Measurements from ENCODE around the gene MRGPRX2.

The MRGPRX2 gene

DNA sequence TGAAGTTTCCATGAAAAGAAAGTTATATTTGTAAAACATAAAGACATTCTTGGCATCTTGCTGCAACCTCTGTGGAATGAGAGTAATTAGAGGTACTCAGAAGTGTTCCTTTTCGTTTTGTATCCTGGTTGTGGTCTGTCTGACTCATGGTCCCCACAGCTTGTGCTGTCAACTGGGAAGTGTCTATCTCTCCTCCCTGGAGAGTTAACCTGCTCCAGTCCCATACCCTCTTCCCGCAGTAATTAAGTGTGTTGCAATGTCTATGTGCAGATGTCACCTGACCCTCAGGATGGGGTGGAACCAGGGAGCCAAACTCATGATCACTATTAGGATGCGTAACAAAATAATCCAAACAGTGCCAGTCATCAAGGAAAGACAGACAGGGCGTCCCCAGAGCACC, 33.5 kb upstream of the MRGPRX2 start:
- no peaks in the 10 kb centered on the region for H3K36me3 ChIP-seq (ENCODE audit: control insufficient read depth, low read length)
- TF ChIP-seq, protein P1, sequence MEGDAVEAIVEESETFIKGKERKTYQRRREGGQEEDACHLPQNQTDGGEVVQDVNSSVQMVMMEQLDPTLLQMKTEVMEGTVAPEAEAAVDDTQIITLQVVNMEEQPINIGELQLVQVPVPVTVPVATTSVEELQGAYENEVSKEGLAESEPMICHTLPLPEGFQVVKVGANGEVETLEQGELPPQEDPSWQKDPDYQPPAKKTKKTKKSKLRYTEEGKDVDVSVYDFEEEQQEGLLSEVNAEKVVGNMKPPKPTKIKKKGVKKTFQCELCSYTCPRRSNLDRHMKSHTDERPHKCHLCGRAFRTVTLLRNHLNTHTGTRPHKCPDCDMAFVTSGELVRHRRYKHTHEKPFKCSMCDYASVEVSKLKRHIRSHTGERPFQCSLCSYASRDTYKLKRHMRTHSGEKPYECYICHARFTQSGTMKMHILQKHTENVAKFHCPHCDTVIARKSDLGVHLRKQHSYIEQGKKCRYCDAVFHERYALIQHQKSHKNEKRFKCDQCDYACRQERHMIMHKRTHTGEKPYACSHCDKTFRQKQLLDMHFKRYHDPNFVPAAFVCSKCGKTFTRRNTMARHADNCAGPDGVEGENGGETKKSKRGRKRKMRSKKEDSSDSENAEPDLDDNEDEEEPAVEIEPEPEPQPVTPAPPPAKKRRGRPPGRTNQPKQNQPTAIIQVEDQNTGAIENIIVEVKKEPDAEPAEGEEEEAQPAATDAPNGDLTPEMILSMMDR (IDR thresholded peaks at IDR 0.05; ENCODE audit: low read depth, low read length, poor library complexity, severe bottlenecking): no peak
- no peak for TF ChIP-seq EZH2phosphoT487 (IDR thresholded peaks at IDR 0.05; ENCODE audit: borderline replicate concordance, low read length)
- H3K27me3 ChIP-seq (ENCODE audit: control insufficient read depth, low read length): peaks cover 13% of the 10 kb centered on the region; the same call in 1 of the 2 replicates
- H3K4me3 ChIP-seq (ENCODE audit: low read length): no peak overlapping the region
- no peak overlapping the region for H3K4me2 ChIP-seq (ENCODE audit: low read length)
- H3K9me2 ChIP-seq (replicated peaks; ENCODE audit: control insufficient read depth, low read length): no peaks in the 10 kb centered on the region
- H4K20me1 ChIP-seq (ENCODE audit: control insufficient read depth, insufficient read depth, low read depth, low read length): no peaks in the 10 kb centered on the region
- no peaks in the 10 kb centered on the region for H3K4me1 ChIP-seq (ENCODE audit: control insufficient read depth, low read length)
- no peaks in the 10 kb centered on the region for H3K79me2 ChIP-seq (ENCODE audit: control insufficient read depth, low read length)
- H3K9me3 ChIP-seq (ENCODE audit: control insufficient read depth, insufficient read depth, low read length): no peaks in the 10 kb centered on the region
- no peak overlapping the region for H3K27ac ChIP-seq (ENCODE audit: low read depth, low read length)
- no peaks in the 10 kb centered on the region for H3F3A ChIP-seq (ENCODE audit: control insufficient read depth, insufficient read depth)

DNA sequence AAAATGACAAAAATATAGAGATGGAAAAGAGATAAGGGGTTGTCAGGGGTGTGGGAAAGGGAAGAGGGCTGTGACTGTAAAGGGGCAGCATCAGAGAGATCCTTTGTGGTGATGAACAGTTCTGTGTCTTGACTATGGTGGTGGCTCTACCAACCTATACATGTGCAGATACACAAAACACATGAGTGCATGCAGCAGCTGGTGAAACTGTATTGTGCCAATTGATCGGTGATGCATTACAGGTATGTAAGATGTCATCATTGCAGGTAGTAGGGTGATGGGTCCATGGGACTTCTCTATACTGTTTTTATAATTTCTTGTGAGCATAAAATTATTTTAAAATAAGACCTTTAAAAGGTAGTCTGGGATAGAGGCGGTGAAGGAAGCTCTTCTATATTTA, 32.3 kb upstream of the MRGPRX2 start:
- no peaks in the 10 kb centered on the region for H3K9me2 ChIP-seq (replicated peaks; ENCODE audit: control insufficient read depth, low read length)
- H3K79me2 ChIP-seq (ENCODE audit: control insufficient read depth, low read length): no peaks in the 10 kb centered on the region
- H3K9me3 ChIP-seq (ENCODE audit: control insufficient read depth, insufficient read depth, low read length): no peaks in the 10 kb centered on the region
- no peak for TF ChIP-seq EZH2phosphoT487 (IDR thresholded peaks at IDR 0.05; ENCODE audit: borderline replicate concordance, low read length)
- TF ChIP-seq, protein P1 (IDR thresholded peaks at IDR 0.05; ENCODE audit: low read depth, low read length, poor library complexity, severe bottlenecking): no peak
- H3K27me3 ChIP-seq (ENCODE audit: control insufficient read depth, low read length): peaks cover 13% of the 10 kb centered on the region; the same call in 1 of the 2 replicates
- no peaks in the 10 kb centered on the region for H3K4me1 ChIP-seq (ENCODE audit: control insufficient read depth, low read length)
- H3K4me3 ChIP-seq (ENCODE audit: low read length): no peak overlapping the region
- no peak overlapping the region for H3K27ac ChIP-seq (ENCODE audit: low read depth, low read length)
- no peaks in the 10 kb centered on the region for H3K36me3 ChIP-seq (ENCODE audit: control insufficient read depth, low read length)
- no peak overlapping the region for H3K4me2 ChIP-seq (ENCODE audit: low read length)
- no peaks in the 10 kb centered on the region for H3F3A ChIP-seq (ENCODE audit: control insufficient read depth, insufficient read depth)
- no peaks in the 10 kb centered on the region for H4K20me1 ChIP-seq (ENCODE audit: control insufficient read depth, insufficient read depth, low read depth, low read length)

GRCh38 chr11:19092342-19092741, 31.8 kb upstream of the MRGPRX2 start:
- H3K9me3 ChIP-seq (ENCODE audit: control insufficient read depth, insufficient read depth, low read length): no peaks in the 10 kb centered on the region
- H3K27ac ChIP-seq (ENCODE audit: low read depth, low read length): no peak overlapping the region
- no peak overlapping the region for H3K4me3 ChIP-seq (ENCODE audit: low read length)
- peaks cover 13% of the 10 kb centered on the region; the same call in 1 of the 2 replicates for H3K27me3 ChIP-seq (ENCODE audit: control insufficient read depth, low read length)
- no peaks in the 10 kb centered on the region for H3F3A ChIP-seq (ENCODE audit: control insufficient read depth, insufficient read depth)
- no peaks in the 10 kb centered on the region for H3K4me1 ChIP-seq (ENCODE audit: control insufficient read depth, low read length)
- H3K9me2 ChIP-seq (replicated peaks; ENCODE audit: control insufficient read depth, low read length): no peaks in the 10 kb centered on the region
- H3K79me2 ChIP-seq (ENCODE audit: control insufficient read depth, low read length): no peaks in the 10 kb centered on the region
- no peak overlapping the region for H3K4me2 ChIP-seq (ENCODE audit: low read length)
- no peaks in the 10 kb centered on the region for H4K20me1 ChIP-seq (ENCODE audit: control insufficient read depth, insufficient read depth, low read depth, low read length)
- H3K36me3 ChIP-seq (ENCODE audit: control insufficient read depth, low read length): no peaks in the 10 kb centered on the region
- TF ChIP-seq, protein P1 (IDR thresholded peaks at IDR 0.05; ENCODE audit: low read depth, low read length, poor library complexity, severe bottlenecking): no peak
- TF ChIP-seq EZH2phosphoT487 (IDR thresholded peaks at IDR 0.05; ENCODE audit: borderline replicate concordance, low read length): no peak
